Endothelial cell of umbilical vein (primary cell): ENCODE results near the gene CRTC2.

ENCODE experiments used
- CTCF ChIP-seq, 2 donors: IDR thresholded peaks; 1 replicate in 1 of 2; 2 replicates in 1 of 2; pipeline ENCODE4 v1.5.1; 2011; ENCODE audit warnings: low read length in 2 of 2, mild to moderate bottlenecking in 2 of 2, moderate library complexity in 2 of 2, control low read depth in 1 of 2, inconsistent platforms in 1 of 2, low read depth in 1 of 2; ENCODE audit not compliant: insufficient read depth in 1 of 2; ENCODE audit errors: extremely low read depth in 1 of 2
- EZH2 ChIP-seq: IDR thresholded peaks from 2 replicates; pipeline ENCODE4 v1.6.1; 2012; ENCODE audit warnings: borderline replicate concordance, low read depth, mild to moderate bottlenecking, moderate library complexity, low read length, inconsistent platforms; ENCODE audit not compliant: severe bottlenecking
- FOS ChIP-seq: IDR thresholded peaks from 2 replicates; pipeline ENCODE4 v1.6.1; 2011; ENCODE audit warnings: mild to moderate bottlenecking, low read length, moderate library complexity, borderline replicate concordance; ENCODE audit not compliant: insufficient read depth
- GATA2 ChIP-seq: IDR thresholded peaks from 2 replicates; pipeline ENCODE4 v1.7.0; 2011; ENCODE audit warnings: low read depth, mild to moderate bottlenecking, moderate library complexity, mixed read lengths, low read length; ENCODE audit not compliant: insufficient read length, insufficient read depth
- JUN ChIP-seq: IDR thresholded peaks from 2 replicates; pipeline ENCODE4 v1.6.1; 2011; ENCODE audit warnings: borderline replicate concordance, low read depth; ENCODE audit not compliant: insufficient read length, insufficient read depth
- MAX ChIP-seq: IDR thresholded peaks from 2 replicates; pipeline ENCODE4 v1.6.1; 2011; ENCODE audit not compliant: insufficient read depth, insufficient read length
- MYC ChIP-seq: IDR thresholded peaks from one replicate; pipeline ENCODE4 v1.6.1; 2011; ENCODE audit warnings: mild to moderate bottlenecking, low read depth, low read length
- POLR2A ChIP-seq: IDR thresholded peaks from 2 replicates; pipeline ENCODE4 v1.6.1; 2012; ENCODE audit warnings: low read depth, mild to moderate bottlenecking, control low read depth, low read length
- POLR2AphosphoS5 ChIP-seq: IDR thresholded peaks from 2 replicates; pipeline ENCODE4 v1.6.1; 2012; ENCODE audit warnings: low read depth, mild to moderate bottlenecking, control low read depth, low read length, moderate library complexity; ENCODE audit not compliant: insufficient read depth

GRCh38 chr1:153985941-153986761 is 27.7 kb upstream of the CRTC2 start, which contains the start of gene RAB13:
- TF ChIP-seq CTCF (IDR thresholded peaks at IDR 0.05; ENCODE audit: extremely low read depth in 1 of 2, insufficient read depth in 1 of 2, low read depth in 1 of 2, low read length in 2 of 2) (no peak), POLR2A (peak; percentile 69), MAX (no peak), EZH2 (no peak), GATA2 (no peak), POLR2AphosphoS5 (peak; percentile 60), MYC (no peak), FOS (no peak), JUN (no peak)
